ENCODE measurements around the gene KRT6A. TPM values are rescaled to one million over a fixed set of nuclear protein-coding genes. Genes with fewer than 3 reads are reported as not detected.

The KRT6A gene
- total RNA-seq, 1 donor from 2014 or later: not detected

GRCh38 chr12:52521175-52521567 lies 28.1 kb upstream of the KRT6A start:
- Mint-ChIP-seq H3K4me3 (ENCODE audit: low read depth) (no peak overlapping the region), H3K4me1 (ENCODE audit: low read depth) (no peaks in the 10 kb centered on the region), H3K27me3 (peaks cover 34% of the 10 kb centered on the region), H3K27ac (no peak overlapping the region), H3K9me3 (ENCODE audit: low read depth) (no peaks in the 10 kb centered on the region), H3K36me3 (ENCODE audit: insufficient read depth) (no peaks in the 10 kb centered on the region)
- peak; percentile 5 for DNase-seq (ENCODE audit: low spot score, unreplicated experiment)
- no peak for TF ChIP-seq CTCF (IDR thresholded peaks at IDR 0.05; ENCODE audit: unreplicated experiment)

- H3K4me1 Mint-ChIP-seq (ENCODE audit: low read depth): no peaks in the 10 kb centered on the region
- peaks cover 36% of the 10 kb centered on the region for H3K27me3 Mint-ChIP-seq
- H3K4me3 Mint-ChIP-seq (ENCODE audit: low read depth): no peak within 1 kb of the TSS
- DNase-seq (ENCODE audit: low spot score, unreplicated experiment): peak; percentile 7
- TF ChIP-seq CTCF (IDR thresholded peaks at IDR 0.05; ENCODE audit: unreplicated experiment): no peak
- no peaks in the 10 kb centered on the region for H3K36me3 Mint-ChIP-seq (ENCODE audit: insufficient read depth)
- H3K27ac Mint-ChIP-seq: no peak within 1 kb of the TSS
- H3K9me3 Mint-ChIP-seq (ENCODE audit: low read depth): no peaks in the 10 kb centered on the region
Observed at GRCh38 chr12:52519826-52520662, 27.0 kb upstream of the KRT6A start, which contains the start of gene KRT5. Gene KRT5, minus strand, starts transcription at chr12:52520394. Its CDS starts 98 bp downstream, at chr12:52520296.

GRCh38 chr12:52519387-52519703 lies 26.3 kb upstream of the KRT6A start:
- no peak for TF ChIP-seq CTCF (IDR thresholded peaks at IDR 0.05; ENCODE audit: unreplicated experiment)
- no peaks in the 10 kb centered on the region for H3K9me3 Mint-ChIP-seq (ENCODE audit: low read depth)
- H3K27me3 Mint-ChIP-seq: peaks cover 36% of the 10 kb centered on the region
- H3K4me1 Mint-ChIP-seq (ENCODE audit: low read depth): no peaks in the 10 kb centered on the region
- no peaks in the 10 kb centered on the region for H3K36me3 Mint-ChIP-seq (ENCODE audit: insufficient read depth)
- H3K4me3 Mint-ChIP-seq (ENCODE audit: low read depth): no peak overlapping the region
- H3K27ac Mint-ChIP-seq: no peak overlapping the region
- DNase-seq (ENCODE audit: low spot score, unreplicated experiment): no peak

DNA sequence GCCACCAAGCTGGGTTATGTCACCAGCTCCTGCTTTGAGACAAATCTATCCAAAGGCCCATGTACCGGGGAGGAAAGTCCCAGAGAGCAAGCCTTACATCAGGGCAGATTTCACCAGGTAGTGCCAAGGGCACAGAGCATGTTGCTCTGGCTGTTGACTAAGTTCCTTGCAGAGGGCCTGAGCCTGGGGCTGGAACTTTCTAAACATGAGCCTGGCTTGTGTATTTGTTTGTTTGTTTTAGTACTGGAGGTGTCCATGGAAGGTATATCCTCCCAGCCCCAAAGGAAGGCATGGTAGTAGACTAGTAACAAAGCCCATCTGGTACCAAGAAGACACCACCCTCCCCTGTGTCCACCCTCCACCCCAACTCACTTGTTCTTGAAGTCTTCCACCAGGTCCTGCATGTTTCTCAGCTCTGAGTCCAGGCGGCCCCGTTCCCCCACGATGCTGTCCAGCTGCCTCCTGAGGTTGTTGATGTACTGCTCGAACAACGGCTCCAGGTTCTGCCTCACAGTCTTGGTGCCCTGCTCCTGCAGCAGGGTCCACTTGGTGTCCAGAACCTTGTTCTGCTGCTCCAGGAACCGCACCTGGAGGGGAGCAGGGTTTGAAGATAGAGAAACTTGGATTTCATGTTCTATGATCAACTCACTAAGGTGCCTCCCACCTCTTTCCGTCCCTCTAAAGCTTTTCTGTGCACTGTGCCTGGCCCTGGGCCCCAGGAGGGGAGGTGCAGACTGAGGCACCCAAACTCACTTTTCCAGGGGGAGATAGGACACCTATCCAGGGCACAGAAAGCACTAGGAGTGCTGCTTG lies 25.7 kb upstream of the KRT6A start:
- peak; percentile 6 for DNase-seq (ENCODE audit: low spot score, unreplicated experiment)
- peaks cover 38% of the 10 kb centered on the region for H3K27me3 Mint-ChIP-seq

More for the DNA sequence above, 25.7 kb upstream of the KRT6A start:
- Mint-ChIP-seq H3K36me3 (ENCODE audit: insufficient read depth) (no peaks in the 10 kb centered on the region), H3K4me1 (ENCODE audit: low read depth) (no peaks in the 10 kb centered on the region), H3K4me3 (ENCODE audit: low read depth) (no peak overlapping the region), H3K9me3 (ENCODE audit: low read depth) (no peaks in the 10 kb centered on the region), H3K27ac (no peak overlapping the region)
- no peak for TF ChIP-seq CTCF (IDR thresholded peaks at IDR 0.05; ENCODE audit: unreplicated experiment)

All from progenitor cell of endocrine pancreas (in vitro differentiated cells).